ENCODE measurements around the gene ROPN1L.

DNA sequence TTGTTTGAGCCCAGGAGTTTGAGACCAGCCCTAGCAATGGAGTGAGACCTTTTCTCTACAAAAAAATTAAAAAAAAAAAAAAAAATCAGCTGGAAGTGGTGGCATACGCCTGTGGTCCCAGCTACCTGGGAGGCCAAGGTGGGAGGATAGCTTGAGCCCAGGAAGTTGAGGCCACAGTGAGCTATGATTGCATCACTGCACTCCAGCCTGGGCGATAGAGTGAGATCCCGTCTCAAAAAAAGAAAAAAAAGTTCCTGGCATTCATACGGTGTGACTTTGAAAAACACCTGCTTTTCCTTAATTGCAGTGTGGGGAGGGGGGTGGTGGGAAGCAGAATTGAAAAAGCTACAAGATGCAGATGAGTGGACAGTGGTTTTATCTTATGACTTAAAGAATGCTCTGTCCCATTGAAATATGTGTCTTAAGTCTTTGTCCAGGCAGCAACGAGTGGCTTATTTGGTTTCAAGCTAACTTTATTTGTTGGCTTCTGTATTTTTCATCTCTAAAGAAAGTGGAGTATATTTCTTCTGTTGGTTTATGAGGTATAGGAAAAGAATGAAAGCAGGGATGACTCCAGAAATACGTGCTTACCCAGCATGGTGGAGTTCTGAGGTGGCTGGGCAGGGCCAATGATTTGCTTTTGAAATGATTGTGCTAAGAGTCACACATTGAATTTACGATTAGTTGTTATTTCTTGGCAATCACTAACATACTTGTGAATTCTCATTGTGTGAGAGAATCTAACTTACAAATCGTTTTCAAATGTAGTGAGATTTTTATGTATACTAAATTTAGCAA is 27.8 kb downstream of the ROPN1L start:
- TF ChIP-seq JUN (IDR thresholded peaks at IDR 0.05; ENCODE audit: low read depth, low read length) (no peak), EZH2 (IDR thresholded peaks at IDR 0.05; ENCODE audit: low read depth, low read length, severe bottlenecking) (no peak), ZNF274 (IDR thresholded peaks at IDR 0.05; ENCODE audit: borderline replicate concordance, extremely low read depth, low read length) (no peak), MAX (IDR thresholded peaks at IDR 0.05) (no peak), TBP (IDR thresholded peaks at IDR 0.05; ENCODE audit: low read depth, low read length) (no peak), SIRT6 (IDR thresholded peaks at IDR 0.05; ENCODE audit: low read length) (no peak), POLR2A (IDR thresholded peaks at IDR 0.05; ENCODE audit: control extremely low read depth in 1 of 2, low read depth in 2 of 2, low read length in 2 of 2) (no peak), SP1 (IDR thresholded peaks at IDR 0.05; ENCODE audit: low read depth, low read length) (no peak), BACH1 (IDR thresholded peaks at IDR 0.05; ENCODE audit: low read length) (no peak)
- TF ChIP-seq, protein P1, sequence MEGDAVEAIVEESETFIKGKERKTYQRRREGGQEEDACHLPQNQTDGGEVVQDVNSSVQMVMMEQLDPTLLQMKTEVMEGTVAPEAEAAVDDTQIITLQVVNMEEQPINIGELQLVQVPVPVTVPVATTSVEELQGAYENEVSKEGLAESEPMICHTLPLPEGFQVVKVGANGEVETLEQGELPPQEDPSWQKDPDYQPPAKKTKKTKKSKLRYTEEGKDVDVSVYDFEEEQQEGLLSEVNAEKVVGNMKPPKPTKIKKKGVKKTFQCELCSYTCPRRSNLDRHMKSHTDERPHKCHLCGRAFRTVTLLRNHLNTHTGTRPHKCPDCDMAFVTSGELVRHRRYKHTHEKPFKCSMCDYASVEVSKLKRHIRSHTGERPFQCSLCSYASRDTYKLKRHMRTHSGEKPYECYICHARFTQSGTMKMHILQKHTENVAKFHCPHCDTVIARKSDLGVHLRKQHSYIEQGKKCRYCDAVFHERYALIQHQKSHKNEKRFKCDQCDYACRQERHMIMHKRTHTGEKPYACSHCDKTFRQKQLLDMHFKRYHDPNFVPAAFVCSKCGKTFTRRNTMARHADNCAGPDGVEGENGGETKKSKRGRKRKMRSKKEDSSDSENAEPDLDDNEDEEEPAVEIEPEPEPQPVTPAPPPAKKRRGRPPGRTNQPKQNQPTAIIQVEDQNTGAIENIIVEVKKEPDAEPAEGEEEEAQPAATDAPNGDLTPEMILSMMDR (IDR thresholded peaks at IDR 0.05; ENCODE audit: control extremely low read depth in 1 of 3, insufficient read depth in 1 of 3, low read depth in 1 of 3, low read length in 3 of 3): no peak

Data from H1 (cell line).